H1 (cell line): ENCODE results near the gene PGLYRP4. TPM values are rescaled to one million over a fixed set of nuclear protein-coding genes. Genes with fewer than 3 reads are reported as not detected.

Experiments used
- CTCF ChIA-PET: fragments of 300-600 bp; sonication (Branson Sonifier 250); formaldehyde crosslinking; loops from one replicate; lab custom pipeline; 2021; ENCODE audit not compliant: partially characterized antibody; lab: Charles Lee
- POLR2A ChIA-PET: fragments of 300-600 bp; sonication (Branson Sonifier 250); formaldehyde crosslinking; loops from one replicate; lab custom pipeline; 2021; ENCODE audit warnings: inconsistent platforms; ENCODE audit not compliant: partially characterized antibody; lab: Charles Lee
- DNase-seq, 2 experiments: peaks; one replicate each; pipeline versions ENCODE4 v3.0.0 to v3.0.0-alpha.2; 2010 to 2022; ENCODE audit warnings: low spot score in 2 of 2, low read depth in 1 of 2, mixed read lengths in 1 of 2
- FAIRE-seq: peaks from 2 replicates; lab custom pipeline; 2011; peaks lifted over from hg19 to GRCh38; lab: Jason Lieb, UNC
- H2AFZ ChIP-seq: 2 replicates; pipeline ENCODE4 v1.8.1; 2012; ENCODE audit warnings: low read length, inconsistent platforms
- H2AK5ac ChIP-seq: 2 replicates; pipeline ENCODE4 v1.6.1; 2013; ENCODE audit warnings: low read depth, low read length
- H2BK120ac ChIP-seq: replicated peaks from 2 replicates; pipeline ENCODE3; 2013; ENCODE audit warnings: low read depth, low read length, inconsistent platforms
- H2BK12ac ChIP-seq: 2 replicates; pipeline ENCODE4 v1.6.1; 2013; ENCODE audit warnings: low read depth, low read length
- H2BK15ac ChIP-seq: 2 replicates; pipeline ENCODE4 v1.6.1; 2013; ENCODE audit warnings: low read length
- H2BK20ac ChIP-seq: 2 replicates; pipeline ENCODE4 v1.6.1; 2013; ENCODE audit warnings: low read length
- H2BK5ac ChIP-seq: 2 replicates; pipeline ENCODE4 v1.6.1; 2013; ENCODE audit warnings: low read depth, low read length
- H3K14ac ChIP-seq: 2 replicates; pipeline ENCODE4 v1.6.1; 2013; ENCODE audit warnings: inconsistent platforms; ENCODE audit not compliant: insufficient read length
- H3K18ac ChIP-seq: 2 replicates; pipeline ENCODE4 v1.6.1; 2013; ENCODE audit warnings: low read length; ENCODE audit errors: extremely low read depth
- H3K23ac ChIP-seq: 2 replicates; pipeline ENCODE4 v1.6.1; 2013; ENCODE audit warnings: inconsistent platforms; ENCODE audit not compliant: insufficient read length
- H3K23me2 ChIP-seq: 2 replicates; pipeline ENCODE4 v1.6.1; 2013; ENCODE audit warnings: low read depth, low read length
- H3K27ac ChIP-seq: 2 replicates; pipeline ENCODE4 v1.6.1; 2011; ENCODE audit warnings: low read depth, low read length, inconsistent platforms
- H3K27me3 ChIP-seq, 4 experiments: replicated peaks in 1 of 4; 1 replicate in 1 of 4; 2 replicates in 3 of 4; pipeline versions ENCODE4 v1.6.1 to v1.8.1; 2011 to 2013; ENCODE audit warnings: low read length in 3 of 4, mild to moderate bottlenecking in 3 of 4, inconsistent platforms in 2 of 4, mixed read lengths in 2 of 4, moderate library complexity in 1 of 4; ENCODE audit not compliant: control insufficient read depth in 3 of 4, insufficient read depth in 3 of 4; ENCODE audit errors: extremely low read depth in 1 of 4
- H3K36me3 ChIP-seq, 4 experiments: 2 replicates each; pipeline versions ENCODE4 v1.6.1 to v1.8.1; 2011 to 2013; ENCODE audit warnings: mild to moderate bottlenecking in 4 of 4, low read length in 3 of 4, moderate library complexity in 2 of 4, control low read depth in 1 of 4, inconsistent platforms in 1 of 4; ENCODE audit not compliant: insufficient read depth in 4 of 4, control insufficient read depth in 2 of 4
- H3K4ac ChIP-seq: replicated peaks from 2 replicates; pipeline ENCODE3; 2013; ENCODE audit warnings: low read length, low read depth, mixed read lengths, inconsistent platforms; ENCODE audit not compliant: insufficient read length
- H3K4me1 ChIP-seq, 4 experiments: replicated peaks in 1 of 4; 1 replicate in 1 of 4; 2 replicates in 3 of 4; pipeline versions ENCODE4 v1.6.1 to v1.8.1; 2011 to 2013; ENCODE audit warnings: low read length in 3 of 4, inconsistent platforms in 2 of 4, mixed read lengths in 1 of 4; ENCODE audit not compliant: insufficient read depth in 4 of 4, control insufficient read depth in 3 of 4
- H3K4me2 ChIP-seq, 2 experiments: 2 replicates each; pipeline versions ENCODE4 v1.6.1 to v1.8.1; 2011 to 2013; ENCODE audit warnings: low read depth in 2 of 2, low read length in 2 of 2, control low read depth in 1 of 2, inconsistent platforms in 1 of 2, mild to moderate bottlenecking in 1 of 2; ENCODE audit not compliant: insufficient read depth in 1 of 2
- H3K4me3 ChIP-seq, 4 experiments: fragments of 200-600, 300-600 bp in 1 of 4; sonication (generic), shearing (Covaris generic), sonication (Bioruptor Twin) in 1 of 4; 2 replicates each; pipeline versions ENCODE4 v1.5.1 to v1.8.1; 2011 to 2016; ENCODE audit warnings: low read length in 4 of 4, low read depth in 3 of 4, control low read depth in 2 of 4, inconsistent platforms in 2 of 4, mild to moderate bottlenecking in 2 of 4, mixed read lengths in 1 of 4, moderate library complexity in 1 of 4; ENCODE audit not compliant: insufficient read depth in 2 of 4; ENCODE audit errors: extremely low read depth in 1 of 4
- H3K56ac ChIP-seq: replicated peaks from 2 replicates; pipeline ENCODE3; 2013; ENCODE audit warnings: low read depth, mild to moderate bottlenecking, mixed read lengths, low read length, inconsistent platforms; ENCODE audit not compliant: insufficient read length
- H3K79me1 ChIP-seq: 2 replicates; pipeline ENCODE4 v1.6.1; 2013; ENCODE audit warnings: low read depth, low read length, control low read depth
- H3K79me2 ChIP-seq, 2 experiments: 2 replicates each; pipeline versions ENCODE4 v1.6.1 to v1.8.1; 2012 to 2013; ENCODE audit warnings: low read length in 2 of 2, mild to moderate bottlenecking in 2 of 2, inconsistent platforms in 1 of 2; ENCODE audit not compliant: insufficient read depth in 2 of 2, control insufficient read depth in 1 of 2
- H3K9ac ChIP-seq, 4 experiments: replicated peaks in 1 of 4; 1 replicate in 1 of 4; 2 replicates in 3 of 4; pipeline versions ENCODE4 v1.6.1 to v1.8.1; 2011 to 2013; ENCODE audit warnings: low read depth in 3 of 4, low read length in 3 of 4, control low read depth in 2 of 4, mild to moderate bottlenecking in 2 of 4, moderate library complexity in 2 of 4, inconsistent platforms in 1 of 4; ENCODE audit errors: extremely low read depth in 1 of 4
- H3K9me3 ChIP-seq, 2 experiments: 2 replicates each; pipeline versions ENCODE4 v1.6.1 to v1.8.1; 2012 to 2013; ENCODE audit warnings: mild to moderate bottlenecking in 2 of 2, moderate library complexity in 2 of 2, control low read depth in 1 of 2, inconsistent platforms in 1 of 2, low read depth in 1 of 2, low read length in 1 of 2, mixed read lengths in 1 of 2; ENCODE audit not compliant: insufficient read depth in 2 of 2
- H4K20me1 ChIP-seq, 2 experiments: replicated peaks in 1 of 2; 2 replicates each; pipeline versions ENCODE3 to v1.8.1; 2011 to 2013; ENCODE audit warnings: inconsistent platforms in 2 of 2, low read length in 2 of 2, mild to moderate bottlenecking in 1 of 2; ENCODE audit not compliant: insufficient read depth in 2 of 2, control insufficient read depth in 1 of 2
- H4K5ac ChIP-seq: 2 replicates; pipeline ENCODE4 v1.6.1; 2013; ENCODE audit warnings: low read length, low read depth, mixed read lengths, inconsistent platforms; ENCODE audit not compliant: insufficient read length
- H4K8ac ChIP-seq: 2 replicates; pipeline ENCODE4 v1.8.0; 2013; ENCODE audit warnings: mild to moderate bottlenecking, moderate library complexity, low read length, inconsistent platforms; ENCODE audit not compliant: insufficient read depth; ENCODE audit errors: extremely low read depth
- H4K91ac ChIP-seq: replicated peaks from 2 replicates; pipeline ENCODE3; 2013; ENCODE audit warnings: low read length, mixed read lengths, inconsistent platforms; ENCODE audit not compliant: insufficient read length
- HDAC2 ChIP-seq, 2 experiments: fragments of 300-600 bp in 1 of 2; sonication (generic) in 1 of 2; IDR thresholded peaks; 2 replicates each; pipeline ENCODE4 v1.6.1; 2011 to 2012; ENCODE audit warnings: low read depth in 2 of 2, low read length in 2 of 2, mild to moderate bottlenecking in 2 of 2, moderate library complexity in 2 of 2, borderline replicate concordance in 1 of 2, inconsistent platforms in 1 of 2
- WGBS, 2 experiments: shearing (Covaris generic) in 1 of 2; methylation state at CpG; one replicate each; pipeline versions ENCODE4 v1.1.6 to v1.1.7; 2013 to 2015; ENCODE audit warnings: low lambda C conversion rate in 2 of 2, mixed read lengths in 2 of 2, inconsistent platforms in 1 of 2, low coverage in 1 of 2, missing lambda C conversion rate in 1 of 2; ENCODE audit not compliant: insufficient replicate concordance in 2 of 2, insufficient coverage in 1 of 2, insufficient read length in 1 of 2; ENCODE audit errors: extremely low coverage in 1 of 2, missing lambda C conversion rate in 1 of 2; 5-methylcytosine and 5-hydroxymethylcytosine counted together
- polyA plus RNA-seq, 7 experiments: library from polyadenylated mRNA; depleted of rRNA in 3 of 7; stranded (reverse) in 5 of 7; unstranded in 2 of 7; fragments of >200 nt in 5 of 7; fragments of 200-250 nt in 2 of 7; gene quantifications; 1 replicate in 5 of 7; 2 replicates in 1 of 7; 4 replicates in 1 of 7; pipeline versions ENCODE4 v1.2.1 to v1.2.3, GENCODE V29; 2011 to 2013; ENCODE audit warnings: missing spikeins in 2 of 7, mixed read lengths in 2 of 7
- total RNA-seq: library from RNA; stranded (reverse); fragmentation: NEBNext Ultra II Directional; extraction: Animal tissue kit (Norgen Biotek cat#: 25700); gene quantifications from 2 replicates; pipeline ENCODE4 v1.2.1, GENCODE V29; 2021

The PGLYRP4 gene
- total and polyA plus RNA-seq, 2 of the 8 experiments (the other 6 are each of a cell fraction or from before 2014, with no cell fraction given): not detected

DNA sequence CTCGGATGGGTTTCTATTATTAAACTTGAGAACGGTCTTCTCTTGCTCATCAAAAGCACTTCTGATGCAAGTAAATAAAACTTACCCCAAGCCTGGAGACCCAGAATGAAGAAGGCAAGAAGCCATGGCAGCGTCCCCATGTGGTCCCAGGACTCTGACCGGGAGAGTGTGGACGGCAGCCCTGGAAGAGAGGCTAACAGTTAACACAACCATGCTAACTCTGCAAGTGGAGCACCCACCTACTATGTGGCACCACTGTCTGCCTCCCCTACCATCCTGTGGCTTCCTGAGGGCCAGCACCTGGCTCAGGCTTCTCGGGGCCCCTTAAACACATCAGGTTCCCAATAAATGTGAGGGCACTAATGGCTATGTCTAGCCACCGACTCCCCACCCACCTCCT, 38.1 kb downstream of the PGLYRP4 start:
- 71% methylated on average over 7 of the region's 7 CpGs; no CpG with 5 or more reads in 1 of the 2 experiments for WGBS, 2 experiments
- no peaks in the 10 kb centered on the region for H3K9me3 ChIP-seq
- no peak overlapping the region for H3K56ac ChIP-seq
- no peak overlapping the region for H2BK12ac ChIP-seq
- no peak overlapping the region for H2BK20ac ChIP-seq
- no peak overlapping the region for H4K91ac ChIP-seq
- no peak for DNase-seq
- H3K79me2 ChIP-seq: no peaks in the 10 kb centered on the region
- no peak for TF ChIP-seq HDAC2 (IDR thresholded peaks at IDR 0.05; ENCODE audit: borderline replicate concordance in 1 of 2, low read depth in 2 of 2, low read length in 2 of 2)
- peaks cover 0 to 5% (median 0%) of the 10 kb centered on the region in 4 experiments; a peak in 3 of 7 replicates for H3K4me1 ChIP-seq
- no peak overlapping the region for H2BK120ac ChIP-seq
- ChIA-PET CTCF (interaction anchor here (1.1 to 3.8 kb wide), 2 partner anchors 15 to 43 kb away, joined by 3 to 18 read pairs; no protein-coding TSS in a partner anchor), POLR2A (interaction anchor here (1.0 kb wide), 1 partner anchor 10 kb away, joined by 3 read pairs; no protein-coding TSS in a partner anchor)
- FAIRE-seq: no peak
- no peak overlapping the region for H2AK5ac ChIP-seq
- H3K4me3 ChIP-seq: no peak overlapping the region
- no peak overlapping the region for H3K27ac ChIP-seq
- H3K14ac ChIP-seq: no peak overlapping the region
- no peak overlapping the region for H2BK15ac ChIP-seq
- no peak overlapping the region for H3K18ac ChIP-seq
- H3K4ac ChIP-seq: no peak overlapping the region
- no peaks in the 10 kb centered on the region for H3K36me3 ChIP-seq
- no peak overlapping the region for H3K9ac ChIP-seq
- no peak overlapping the region for H3K4me2 ChIP-seq
- H4K20me1 ChIP-seq: no peaks in the 10 kb centered on the region
- no peaks in the 10 kb centered on the region for H3K79me1 ChIP-seq
- H3K23me2 ChIP-seq: no peaks in the 10 kb centered on the region
- no peak overlapping the region for H2BK5ac ChIP-seq
- no peak overlapping the region for H4K8ac ChIP-seq
- H3K27me3 ChIP-seq: no peaks in the 10 kb centered on the region
- no peak overlapping the region for H4K5ac ChIP-seq
- no peak overlapping the region for H2AFZ ChIP-seq
- no peak overlapping the region for H3K23ac ChIP-seq
